ENCODE measurements around the gene UBIAD1. TPM values are rescaled to one million over a fixed set of nuclear protein-coding genes. Genes with fewer than 3 reads are reported as not detected.

The UBIAD1 gene
- total RNA-seq, 2 experiments from 2014 or later: 22.7 to 28.9 TPM

DNA sequence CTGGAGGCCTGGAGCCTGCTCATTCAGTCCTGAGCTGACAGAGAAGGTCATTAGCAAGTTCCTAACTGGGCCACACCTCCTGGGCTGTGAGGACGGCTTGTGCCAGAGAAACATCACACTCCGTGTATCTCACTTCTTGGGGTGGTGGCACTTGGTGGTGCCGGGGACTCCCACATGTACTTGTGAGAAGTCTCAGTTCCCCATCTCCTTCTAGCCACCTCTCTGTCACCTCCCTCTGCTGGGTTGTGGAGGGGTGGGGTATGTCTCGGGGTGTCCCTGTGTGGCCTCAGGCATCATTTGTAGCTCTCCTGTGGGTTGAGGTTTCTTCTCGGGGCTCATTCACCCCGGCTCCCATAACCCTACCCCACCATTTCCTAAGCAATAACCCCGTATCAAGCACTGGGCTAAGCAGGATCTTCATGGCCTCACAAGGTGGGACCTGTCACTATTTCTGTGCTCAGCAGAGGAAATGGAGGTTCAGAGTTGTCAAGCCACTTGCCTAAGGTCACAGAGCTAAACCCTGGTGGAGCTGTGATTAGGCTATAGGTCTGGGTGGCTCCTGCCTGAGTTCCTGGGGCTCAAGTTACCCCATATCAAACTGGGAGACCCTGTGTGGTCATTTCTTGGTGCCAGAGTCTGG lies 62.5 kb downstream of the UBIAD1 start:
- TF ChIP-seq EZH2phosphoT487 (IDR thresholded peaks at IDR 0.05; ENCODE audit: borderline replicate concordance, low read depth, low read length): no peak
- TF ChIP-seq CTCF (conservative IDR thresholded peaks at IDR 0.05; ENCODE audit: low read length): no peak

GRCh38 chr1:11337580-11338073 lies 64.6 kb downstream of the UBIAD1 start:
- no TSS peak for BruUV-seq (replicated peaks)
- no peak overlapping the region for H3K4me2 ChIP-seq (ENCODE audit: low read length)
- H3K4me1 ChIP-seq (ENCODE audit: insufficient read depth, low read length, poor library complexity, severe bottlenecking): no peaks in the 10 kb centered on the region
- H4K20me1 ChIP-seq (ENCODE audit: insufficient read depth, low read length): no peaks in the 10 kb centered on the region
- POLR2A ChIA-PET: no interaction called here
- intact Hi-C loops (cut with micrococcal nuclease; ENCODE audit: unreplicated experiment): loop anchor here (1.0 kb wide), 2 partner anchors 300 to 305 kb away; no protein-coding TSS in a partner anchor
- CTCF ChIA-PET (ENCODE audit: unreplicated experiment): no interaction called here
- TF ChIP-seq EZH2phosphoT487 (IDR thresholded peaks at IDR 0.05; ENCODE audit: borderline replicate concordance, low read depth, low read length): no peak
- peak; percentile 95 for TF ChIP-seq CTCF (conservative IDR thresholded peaks at IDR 0.05; ENCODE audit: low read length)
- H3K4me3 ChIP-seq (ENCODE audit: low read depth, low read length, poor library complexity, severe bottlenecking): no peak overlapping the region
- no peak overlapping the region for H2AFZ ChIP-seq (ENCODE audit: low read length)
- H3K9me3 ChIP-seq (ENCODE audit: low read length): no peaks in the 10 kb centered on the region
- no peak overlapping the region for H3K27ac ChIP-seq (ENCODE audit: low read depth, low read length, poor library complexity, severe bottlenecking)
- no peaks in the 10 kb centered on the region for H3K79me2 ChIP-seq (ENCODE audit: insufficient read depth, low read depth, low read length)
- DNase-seq (ENCODE audit: low spot score): peak; percentile 71
- no peaks in the 10 kb centered on the region for H3K9me2 ChIP-seq (ENCODE audit: insufficient read depth, low read length)
- no peaks in the 10 kb centered on the region for H3K36me3 ChIP-seq (ENCODE audit: insufficient read depth, low read length)

More for the DNA sequence above, 62.5 kb downstream of the UBIAD1 start:
- Histone ChIP-seq H3K4me3 (ENCODE audit: low read depth, low read length, poor library complexity, severe bottlenecking) (no peak overlapping the region), H3K9me3 (ENCODE audit: low read length) (no peaks in the 10 kb centered on the region), H3K4me2 (ENCODE audit: low read length) (no peak overlapping the region), H3K36me3 (ENCODE audit: insufficient read depth, low read length) (no peaks in the 10 kb centered on the region), H3K9me2 (ENCODE audit: insufficient read depth, low read length) (no peaks in the 10 kb centered on the region), H4K20me1 (ENCODE audit: insufficient read depth, low read length) (no peaks in the 10 kb centered on the region), H2AFZ (ENCODE audit: low read length) (no peak overlapping the region), H3K27ac (ENCODE audit: low read depth, low read length, poor library complexity, severe bottlenecking) (no peak overlapping the region), H3K4me1 (ENCODE audit: insufficient read depth, low read length, poor library complexity, severe bottlenecking) (no peaks in the 10 kb centered on the region), H3K79me2 (ENCODE audit: insufficient read depth, low read depth, low read length) (no peaks in the 10 kb centered on the region)
- ChIA-PET CTCF (ENCODE audit: unreplicated experiment) (no interaction called here), POLR2A (interaction anchor here (1.1 kb wide), 1 partner anchor 9 kb away, joined by 4 read pairs; no protein-coding TSS in a partner anchor)
- intact Hi-C loops (cut with micrococcal nuclease; ENCODE audit: unreplicated experiment): no loop called here
- no TSS peak for BruUV-seq (replicated peaks)
- no peak for DNase-seq (ENCODE audit: low spot score)

Small RNAs within 50 kb of the gene (small RNA-seq; reads per million reads assigned to genes)
- gene RNU6-291P (not detected), gene RPL39P6 (not detected)

Other genes starting within 250 kb of the UBIAD1 start
- not detected in 2 replicates for gene MASP2, start 226.0 kb upstream of the UBIAD1 start, total RNA-seq (2014; rRNA removed; shearing (Covaris generic))
- 0.38 and 0.55 TPM in 2 replicates for gene MASP2, start 226.0 kb upstream of the UBIAD1 start, total RNA-seq (2022)
- 52.4 and 65.2 TPM in 2 replicates for gene SRM, start 213.2 kb upstream of the UBIAD1 start, total RNA-seq (2014; rRNA removed; shearing (Covaris generic))
- 185 and 208 TPM in 2 replicates for gene SRM, start 213.2 kb upstream of the UBIAD1 start, total RNA-seq (2022)
- gene EXOSC10, start 173.3 kb upstream of the UBIAD1 start, total RNA-seq (2014; rRNA removed; shearing (Covaris generic)): 75.1 and 117 TPM in 2 replicates
- gene EXOSC10, start 173.3 kb upstream of the UBIAD1 start, total RNA-seq (2022): 91.9 and 95.1 TPM in 2 replicates
- not detected in 2 replicates for gene ANGPTL7, start 83.8 kb upstream of the UBIAD1 start, total RNA-seq (2014; rRNA removed; shearing (Covaris generic))
- not detected in 2 replicates for gene ANGPTL7, start 83.8 kb upstream of the UBIAD1 start, total RNA-seq (2022)
- 41.1 and 41.5 TPM in 2 replicates for gene MTOR, start 10.6 kb upstream of the UBIAD1 start, total RNA-seq (2014; rRNA removed; shearing (Covaris generic))
- 58.5 and 58.6 TPM in 2 replicates for gene MTOR, start 10.6 kb upstream of the UBIAD1 start, total RNA-seq (2022)
- 0.13 and 1.7 TPM in 2 replicates for gene DISP3, start 206.0 kb downstream of the UBIAD1 start, total RNA-seq (2014; rRNA removed; shearing (Covaris generic))
- gene DISP3, start 206.0 kb downstream of the UBIAD1 start, total RNA-seq (2022): 0.37 and 0.97 TPM in 2 replicates

All from OCI-LY7 (cell line).